ENCODE data around the gene WDR64. TPM values are rescaled to one million over a fixed set of nuclear protein-coding genes. Genes with fewer than 3 reads are reported as not detected.

The WDR64 gene
- total and polyA plus RNA-seq, 2 donors (not counting 3 experiments of a cell fraction or from before 2014, with no cell fraction given) = not detected

DNA sequence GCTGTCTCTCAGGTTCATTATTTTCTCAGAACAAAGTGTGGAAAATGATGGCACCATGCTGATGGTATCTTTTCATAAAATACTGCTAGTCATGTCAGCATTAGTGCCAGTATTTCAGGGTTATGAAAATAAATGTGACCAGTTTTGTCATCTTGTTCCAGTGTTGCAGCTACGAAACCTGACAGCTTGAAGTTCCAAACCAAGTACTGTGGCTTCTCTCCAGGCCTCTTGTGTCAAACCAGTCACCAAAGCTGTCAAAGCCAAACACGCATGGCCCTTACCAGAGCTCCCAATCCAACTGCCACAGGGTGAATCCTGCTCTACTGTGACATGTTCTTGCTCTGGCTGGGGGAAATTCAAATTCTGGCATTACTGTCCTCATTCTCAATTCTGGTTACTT is 175.2 kb downstream of the WDR64 start:
- TF ChIP-seq CTCF (IDR thresholded peaks at IDR 0.05; ENCODE audit: extremely low read depth in 1 of 2, insufficient read depth in 1 of 2, low read depth in 1 of 2, low read length in 2 of 2) (no peak), POLR2A (IDR thresholded peaks at IDR 0.05; ENCODE audit: low read depth, low read length) (no peak), JUN (IDR thresholded peaks at IDR 0.05; ENCODE audit: borderline replicate concordance, insufficient read depth, insufficient read length, low read depth) (no peak), GATA2 (IDR thresholded peaks at IDR 0.05; ENCODE audit: insufficient read depth, insufficient read length, low read depth, low read length) (no peak), EZH2 (IDR thresholded peaks at IDR 0.05; ENCODE audit: borderline replicate concordance, low read depth, low read length, severe bottlenecking) (no peak), FOS (IDR thresholded peaks at IDR 0.05; ENCODE audit: borderline replicate concordance, insufficient read depth, low read length) (no peak)
- TF ChIP-seq, protein P1, sequence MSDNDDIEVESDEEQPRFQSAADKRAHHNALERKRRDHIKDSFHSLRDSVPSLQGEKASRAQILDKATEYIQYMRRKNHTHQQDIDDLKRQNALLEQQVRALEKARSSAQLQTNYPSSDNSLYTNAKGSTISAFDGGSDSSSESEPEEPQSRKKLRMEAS (IDR thresholded peaks at IDR 0.05; ENCODE audit: insufficient read depth, insufficient read length) = no peak
- no TSS peak for BruUV-seq (replicated peaks)
- Histone ChIP-seq H2AFZ (ENCODE audit: low read depth, low read length) (no peak overlapping the region), H3K27ac (ENCODE audit: insufficient read depth, low read depth, low read length) (no peak overlapping the region), H3K79me2 (ENCODE audit: control insufficient read depth, insufficient read depth, low read length) (no peaks in the 10 kb centered on the region), H3K4me3 (replicated peaks in 1 of 3; ENCODE audit: insufficient read depth in 1 of 3, low read depth in 1 of 3, low read length in 3 of 3) (no peak overlapping the region), H3K9ac (replicated peaks; ENCODE audit: extremely low read depth, insufficient read depth, low read length) (no peak overlapping the region), H4K20me1 (replicated peaks; ENCODE audit: control insufficient read depth, extremely low read depth, insufficient read depth, low read length) (no peaks in the 10 kb centered on the region), H3K9me3 (replicated peaks; ENCODE audit: control insufficient read depth, insufficient read depth, low read length) (no peaks in the 10 kb centered on the region), H3K4me2 (ENCODE audit: insufficient read depth, low read length) (no peak overlapping the region), H3K4me1 (ENCODE audit: control insufficient read depth, extremely low read depth, insufficient read depth, low read length) (no peaks in the 10 kb centered on the region), H3K36me3 (ENCODE audit: control insufficient read depth in 2 of 2, extremely low read depth in 1 of 2, insufficient read depth in 2 of 2, low read length in 2 of 2) (no peaks in the 10 kb centered on the region), H3K27me3 (ENCODE audit: control insufficient read depth in 2 of 2, insufficient read depth in 2 of 2, low read length in 2 of 2) (peaks cover 0 to 2% of the 10 kb centered on the region in 2 experiments), H3K9me1 (replicated peaks; ENCODE audit: control insufficient read depth, extremely low read depth, insufficient read depth, low read length) (no peaks in the 10 kb centered on the region)
- no peak for DNase-seq (ENCODE audit: low read depth, low spot score)
- dilution Hi-C loops (cut with MboI; ENCODE audit: extremely low pct_ligation_motif_present, low sequenced_read_pairs) (no loop called here), intact Hi-C loops (cut with micrococcal nuclease) (no loop called here)
- POLR2A ChIA-PET = no interaction called here
- FAIRE-seq = no peak
- CTCF ChIA-PET = no interaction called here

All from endothelial cell of umbilical vein (primary cell).